HepG2 (cell line): ENCODE measurements around the gene CLIC4. TPM values are rescaled to one million over a fixed set of nuclear protein-coding genes. Genes with fewer than 3 reads are reported as not detected.
A peak's percentile ranks its signal among the peaks of the same experiment; 100 is the strongest.

Source experiments
- AGO2 ChIP-seq: fragments of 200-400 bp; formaldehyde crosslinking; optimal IDR thresholded peaks from 2 replicates; pipeline ENCODE3; 2017; ENCODE audit warnings: mild to moderate bottlenecking, low read depth, low read length, moderate library complexity
- CENPT ChIP-seq: sonication (generic); formaldehyde crosslinking; IDR thresholded peaks from 2 replicates; pipeline ENCODE4 v1.8.0; 2022; ENCODE audit warnings: low read depth, mild to moderate bottlenecking, moderate library complexity, missing genetic modification reagents
- DPF2 ChIP-seq: sonication (generic); formaldehyde crosslinking; IDR thresholded peaks from 2 replicates; pipeline ENCODE4 v1.4.0; 2020; ENCODE audit warnings: mild to moderate bottlenecking, low read depth, missing genetic modification reagents, borderline replicate concordance
- HOXD1 ChIP-seq: sonication (generic); formaldehyde crosslinking; IDR thresholded peaks from 2 replicates; pipeline ENCODE4 v1.5.0; 2020; ENCODE audit warnings: missing genetic modification reagents
- MAX ChIP-seq: IDR thresholded peaks from 2 replicates; pipeline ENCODE4 v1.6.1; 2012; ENCODE audit warnings: inconsistent platforms
- NCOR1 ChIP-seq: fragments of 200-600 bp; sonication (generic); IDR thresholded peaks from 2 replicates; pipeline ENCODE4 v1.7.0; 2017; ENCODE audit warnings: antibody characterized with exemption, low read length, borderline replicate concordance
- NONO ChIP-seq, 2 experiments: fragments of 450-650 bp in 1 of 2; sonication (generic) in 1 of 2; formaldehyde crosslinking in 1 of 2; IDR thresholded peaks in 1 of 2; conservative IDR thresholded peaks in 1 of 2; 2 replicates each; pipeline versions ENCODE4 v1.6.1 to v1.8.0; 2017 to 2022; ENCODE audit warnings: mild to moderate bottlenecking in 1 of 2, missing genetic modification reagents in 1 of 2, moderate library complexity in 1 of 2
- SAFB2 ChIP-seq: sonication (generic); formaldehyde crosslinking; IDR thresholded peaks from 2 replicates; pipeline ENCODE4 v1.5.1; 2020; ENCODE audit warnings: missing genetic modification reagents, low read depth, mild to moderate bottlenecking, borderline replicate concordance
- SRY ChIP-seq: sonication (generic); formaldehyde crosslinking; IDR thresholded peaks from 2 replicates; pipeline ENCODE4 v1.8.0; 2022; ENCODE audit warnings: mild to moderate bottlenecking, missing genetic modification reagents
- SUZ12 ChIP-seq: fragments of 150-350 bp; IDR thresholded peaks from 2 replicates; pipeline ENCODE4 v1.6.1; 2014; ENCODE audit warnings: low read depth, low read length
- TBX2 ChIP-seq: sonication (generic); formaldehyde crosslinking; IDR thresholded peaks from 2 replicates; pipeline ENCODE4 v1.5.0; 2020; ENCODE audit warnings: missing genetic modification reagents, mild to moderate bottlenecking, borderline replicate concordance
- TCF12 ChIP-seq, 2 experiments: fragments of 450-650 bp in 1 of 2; sonication (generic) in 1 of 2; formaldehyde crosslinking in 1 of 2; IDR thresholded peaks; 2 replicates each; pipeline versions ENCODE4 v1.6.1 to v1.8.0; 2017 to 2022; ENCODE audit warnings: antibody characterized with exemption in 1 of 2, mild to moderate bottlenecking in 1 of 2, missing genetic modification reagents in 1 of 2, moderate library complexity in 1 of 2
- TCF7 ChIP-seq: sonication (generic); IDR thresholded peaks from 2 replicates; pipeline ENCODE4 v1.6.1; 2016; ENCODE audit warnings: antibody characterized with exemption, low read depth
- TIGD3 ChIP-seq: sonication (generic); formaldehyde crosslinking; IDR thresholded peaks from 2 replicates; pipeline ENCODE4 v1.5.1; 2020; ENCODE audit warnings: mild to moderate bottlenecking, missing genetic modification reagents, borderline replicate concordance
- TOE1 ChIP-seq: sonication (generic); formaldehyde crosslinking; IDR thresholded peaks from 2 replicates; pipeline ENCODE4 v1.4.0; 2020; ENCODE audit warnings: mild to moderate bottlenecking, missing genetic modification reagents
- U2AF2 ChIP-seq: fragments of 200-400 bp; formaldehyde crosslinking; IDR thresholded peaks from 2 replicates; pipeline ENCODE4 v1.6.1; 2017; ENCODE audit warnings: low read depth, mild to moderate bottlenecking, low read length
- ZFP41 ChIP-seq: sonication (generic); formaldehyde crosslinking; IDR thresholded peaks from 2 replicates; pipeline ENCODE4 v1.4.0; 2020; ENCODE audit warnings: mild to moderate bottlenecking, missing genetic modification reagents, borderline replicate concordance
- ZFYVE20 ChIP-seq: sonication (generic); formaldehyde crosslinking; IDR thresholded peaks from 2 replicates; pipeline ENCODE4 v1.8.0; 2023; ENCODE audit warnings: low read depth, mild to moderate bottlenecking, moderate library complexity, missing genetic modification reagents, borderline replicate concordance
- ZNF207 ChIP-seq: fragments of 450-650 bp; IDR thresholded peaks from 2 replicates; pipeline ENCODE4 v1.6.1; 2016; ENCODE audit warnings: antibody characterized with exemption, borderline replicate concordance
- ZNF292 ChIP-seq: sonication (generic); formaldehyde crosslinking; IDR thresholded peaks from 2 replicates; pipeline ENCODE4 v1.8.1; 2022; ENCODE audit warnings: mild to moderate bottlenecking, low read depth, missing genetic modification reagents, borderline replicate concordance
- ZNF510 ChIP-seq: sonication (generic); formaldehyde crosslinking; IDR thresholded peaks from 2 replicates; pipeline ENCODE4 v1.4.0; 2020; ENCODE audit warnings: low read depth, mild to moderate bottlenecking, missing genetic modification reagents
- ZNF841 ChIP-seq: sonication (generic); formaldehyde crosslinking; IDR thresholded peaks from 2 replicates; pipeline ENCODE4 v1.8.1; 2023; ENCODE audit warnings: missing genetic modification reagents, borderline replicate concordance
- ZSCAN20 ChIP-seq: sonication (generic); formaldehyde crosslinking; IDR thresholded peaks from 2 replicates; pipeline ENCODE4 v1.4.0; 2020; ENCODE audit warnings: missing genetic modification reagents, mild to moderate bottlenecking, borderline replicate concordance
- polyA plus RNA-seq, 8 experiments: library from polyadenylated mRNA; depleted of rRNA in 3 of 8; stranded (reverse) in 7 of 8; unstranded in 1 of 8; fragments of >200 nt; fragmentation: Illumina TruSeq in 4 of 8; extraction: Trizol in 4 of 8; gene quantifications; 2 replicates each; pipeline versions ENCODE4 v1.2.1 to v1.2.3, GENCODE V29; 2011 to 2016; ENCODE audit warnings: low read depth in 4 of 8, missing spikeins in 1 of 8, mixed read lengths in 1 of 8; ENCODE audit not compliant: insufficient read depth in 1 of 8
- total RNA-seq, 5 experiments: library from RNA; depleted of rRNA; stranded (reverse); fragments of >200 nt; fragmentation: Illumina TruSeq; extraction: Trizol; gene quantifications; 2 replicates each; pipeline ENCODE4 v1.2.3, GENCODE V29; 2016; ENCODE audit warnings: low read depth in 1 of 5
- TF ChIP-seq, protein P1 (sequence below): sonication (generic); formaldehyde crosslinking; IDR thresholded peaks from 2 replicates; pipeline ENCODE4 v1.8.1; 2023; ENCODE audit warnings: mild to moderate bottlenecking, missing genetic modification reagents
- TF ChIP-seq, protein P2 (sequence below): IDR thresholded peaks from 2 replicates; pipeline ENCODE4 v1.6.1; 2016

Gene CLIC4
- total and polyA plus RNA-seq, 2 of the 13 experiments (the other 11 are each of a cell fraction or from before 2014, with no cell fraction given): 23.3 to 77.4 TPM

GRCh38 chr1:24705260-24706073 lies 39.8 kb upstream of the CLIC4 start (continued):
- TF ChIP-seq TIGD3 (CRISPR knock-in tag): no peak
- TF ChIP-seq, protein P1, sequence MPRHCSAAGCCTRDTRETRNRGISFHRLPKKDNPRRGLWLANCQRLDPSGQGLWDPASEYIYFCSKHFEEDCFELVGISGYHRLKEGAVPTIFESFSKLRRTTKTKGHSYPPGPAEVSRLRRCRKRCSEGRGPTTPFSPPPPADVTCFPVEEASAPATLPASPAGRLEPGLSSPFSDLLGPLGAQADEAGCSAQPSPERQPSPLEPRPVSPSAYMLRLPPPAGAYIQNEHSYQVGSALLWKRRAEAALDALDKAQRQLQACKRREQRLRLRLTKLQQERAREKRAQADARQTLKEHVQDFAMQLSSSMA (CRISPR knock-in tag): no peak
- TF ChIP-seq NCOR1: peak; percentile 22; the same call in 1 of the 2 replicates
- no peak for TF ChIP-seq ZFYVE20
- TF ChIP-seq TBX2 (CRISPR knock-in tag): peak; percentile 91
- no peak; the same call in 1 of the 2 replicates for TF ChIP-seq TOE1 (CRISPR knock-in tag)
- TF ChIP-seq ZFP41: no peak
- no peak for TF ChIP-seq ZNF841 (CRISPR knock-in tag)
- TF ChIP-seq NONO (IDR thresholded peaks at IDR 0.05): no peak
- TF ChIP-seq NONO (CRISPR knock-in tag; conservative IDR thresholded peaks at IDR 0.05): 0 out of 2 replicates have a peak, but pooled peaks have one; percentile 43
- no peak for TF ChIP-seq ZSCAN20
- TF ChIP-seq AGO2: no peak
- peak; percentile 91; the same call in 1 of the 2 replicates for TF ChIP-seq ZNF292 (CRISPR knock-in tag)
- peak; percentile 56; the same call in 1 of the 2 replicates for TF ChIP-seq DPF2 (CRISPR knock-in tag)
- no peak for TF ChIP-seq ZNF510 (CRISPR knock-in tag)
- TF ChIP-seq CENPT: no peak
- TF ChIP-seq ZNF207: no peak
- peak; percentile 51; the same call in 1 of the 2 replicates for TF ChIP-seq MAX
- peak; percentile 35; the same call in 1 of the 2 replicates for TF ChIP-seq TCF7
- no peak for TF ChIP-seq SRY (CRISPR knock-in tag)
- no peak for TF ChIP-seq SUZ12
- no peak for TF ChIP-seq SAFB2
- no peak for TF ChIP-seq U2AF2
- TF ChIP-seq HOXD1 (CRISPR knock-in tag): no peak
- TF ChIP-seq, protein P2, sequence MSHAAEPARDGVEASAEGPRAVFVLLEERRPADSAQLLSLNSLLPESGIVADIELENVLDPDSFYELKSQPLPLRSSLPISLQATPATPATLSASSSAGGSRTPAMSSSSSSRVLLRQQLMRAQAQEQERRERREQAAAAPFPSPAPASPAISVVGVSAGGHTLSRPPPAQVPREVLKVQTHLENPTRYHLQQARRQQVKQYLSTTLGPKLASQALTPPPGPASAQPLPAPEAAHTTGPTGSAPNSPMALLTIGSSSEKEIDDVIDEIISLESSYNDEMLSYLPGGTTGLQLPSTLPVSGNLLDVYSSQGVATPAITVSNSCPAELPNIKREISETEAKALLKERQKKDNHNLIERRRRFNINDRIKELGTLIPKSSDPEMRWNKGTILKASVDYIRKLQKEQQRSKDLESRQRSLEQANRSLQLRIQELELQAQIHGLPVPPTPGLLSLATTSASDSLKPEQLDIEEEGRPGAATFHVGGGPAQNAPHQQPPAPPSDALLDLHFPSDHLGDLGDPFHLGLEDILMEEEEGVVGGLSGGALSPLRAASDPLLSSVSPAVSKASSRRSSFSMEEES (CRISPR knock-in tag): no peak
- TF ChIP-seq TCF12 (IDR thresholded peaks at IDR 0.05): no peak
- TF ChIP-seq TCF12 (CRISPR knock-in tag; IDR thresholded peaks at IDR 0.05): no peak
